ENCODE measurements around the gene ACTR3. TPM values are rescaled to one million over a fixed set of nuclear protein-coding genes. Genes with fewer than 3 reads are reported as not detected.

Gene ACTR3
- total RNA-seq, 1 experiment from 2014 or later = 169 TPM

GRCh38 chr2:113861740-113862139 lies 28.1 kb upstream of the ACTR3 start (continued):
- TF ChIP-seq, protein P1, sequence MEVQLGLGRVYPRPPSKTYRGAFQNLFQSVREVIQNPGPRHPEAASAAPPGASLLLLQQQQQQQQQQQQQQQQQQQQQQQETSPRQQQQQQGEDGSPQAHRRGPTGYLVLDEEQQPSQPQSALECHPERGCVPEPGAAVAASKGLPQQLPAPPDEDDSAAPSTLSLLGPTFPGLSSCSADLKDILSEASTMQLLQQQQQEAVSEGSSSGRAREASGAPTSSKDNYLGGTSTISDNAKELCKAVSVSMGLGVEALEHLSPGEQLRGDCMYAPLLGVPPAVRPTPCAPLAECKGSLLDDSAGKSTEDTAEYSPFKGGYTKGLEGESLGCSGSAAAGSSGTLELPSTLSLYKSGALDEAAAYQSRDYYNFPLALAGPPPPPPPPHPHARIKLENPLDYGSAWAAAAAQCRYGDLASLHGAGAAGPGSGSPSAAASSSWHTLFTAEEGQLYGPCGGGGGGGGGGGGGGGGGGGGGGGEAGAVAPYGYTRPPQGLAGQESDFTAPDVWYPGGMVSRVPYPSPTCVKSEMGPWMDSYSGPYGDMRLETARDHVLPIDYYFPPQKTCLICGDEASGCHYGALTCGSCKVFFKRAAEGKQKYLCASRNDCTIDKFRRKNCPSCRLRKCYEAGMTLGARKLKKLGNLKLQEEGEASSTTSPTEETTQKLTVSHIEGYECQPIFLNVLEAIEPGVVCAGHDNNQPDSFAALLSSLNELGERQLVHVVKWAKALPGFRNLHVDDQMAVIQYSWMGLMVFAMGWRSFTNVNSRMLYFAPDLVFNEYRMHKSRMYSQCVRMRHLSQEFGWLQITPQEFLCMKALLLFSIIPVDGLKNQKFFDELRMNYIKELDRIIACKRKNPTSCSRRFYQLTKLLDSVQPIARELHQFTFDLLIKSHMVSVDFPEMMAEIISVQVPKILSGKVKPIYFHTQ (CRISPR knock-in tag; IDR thresholded peaks at IDR 0.05) = no peak
- no peak for TF ChIP-seq NFE2L1 (CRISPR knock-in tag; IDR thresholded peaks at IDR 0.05)
- TF ChIP-seq, protein P2, sequence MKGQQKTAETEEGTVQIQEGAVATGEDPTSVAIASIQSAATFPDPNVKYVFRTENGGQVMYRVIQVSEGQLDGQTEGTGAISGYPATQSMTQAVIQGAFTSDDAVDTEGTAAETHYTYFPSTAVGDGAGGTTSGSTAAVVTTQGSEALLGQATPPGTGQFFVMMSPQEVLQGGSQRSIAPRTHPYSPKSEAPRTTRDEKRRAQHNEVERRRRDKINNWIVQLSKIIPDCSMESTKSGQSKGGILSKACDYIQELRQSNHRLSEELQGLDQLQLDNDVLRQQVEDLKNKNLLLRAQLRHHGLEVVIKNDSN (CRISPR knock-in tag; IDR thresholded peaks at IDR 0.05) = no peak
- TF ChIP-seq, protein P3, sequence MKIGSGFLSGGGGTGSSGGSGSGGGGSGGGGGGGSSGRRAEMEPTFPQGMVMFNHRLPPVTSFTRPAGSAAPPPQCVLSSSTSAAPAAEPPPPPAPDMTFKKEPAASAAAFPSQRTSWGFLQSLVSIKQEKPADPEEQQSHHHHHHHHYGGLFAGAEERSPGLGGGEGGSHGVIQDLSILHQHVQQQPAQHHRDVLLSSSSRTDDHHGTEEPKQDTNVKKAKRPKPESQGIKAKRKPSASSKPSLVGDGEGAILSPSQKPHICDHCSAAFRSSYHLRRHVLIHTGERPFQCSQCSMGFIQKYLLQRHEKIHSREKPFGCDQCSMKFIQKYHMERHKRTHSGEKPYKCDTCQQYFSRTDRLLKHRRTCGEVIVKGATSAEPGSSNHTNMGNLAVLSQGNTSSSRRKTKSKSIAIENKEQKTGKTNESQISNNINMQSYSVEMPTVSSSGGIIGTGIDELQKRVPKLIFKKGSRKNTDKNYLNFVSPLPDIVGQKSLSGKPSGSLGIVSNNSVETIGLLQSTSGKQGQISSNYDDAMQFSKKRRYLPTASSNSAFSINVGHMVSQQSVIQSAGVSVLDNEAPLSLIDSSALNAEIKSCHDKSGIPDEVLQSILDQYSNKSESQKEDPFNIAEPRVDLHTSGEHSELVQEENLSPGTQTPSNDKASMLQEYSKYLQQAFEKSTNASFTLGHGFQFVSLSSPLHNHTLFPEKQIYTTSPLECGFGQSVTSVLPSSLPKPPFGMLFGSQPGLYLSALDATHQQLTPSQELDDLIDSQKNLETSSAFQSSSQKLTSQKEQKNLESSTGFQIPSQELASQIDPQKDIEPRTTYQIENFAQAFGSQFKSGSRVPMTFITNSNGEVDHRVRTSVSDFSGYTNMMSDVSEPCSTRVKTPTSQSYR (CRISPR knock-in tag; IDR thresholded peaks at IDR 0.05) = no peak
- TF ChIP-seq MXD4 (CRISPR knock-in tag; IDR thresholded peaks at IDR 0.05; ENCODE audit: borderline replicate concordance) = no peak
- no peak for TF ChIP-seq ZNF232 (CRISPR knock-in tag; IDR thresholded peaks at IDR 0.05)
- TF ChIP-seq NFYB (CRISPR knock-in tag; conservative IDR thresholded peaks at IDR 0.05; ENCODE audit: low read depth) = no peak
- no peak for TF ChIP-seq FOXJ3 (CRISPR knock-in tag; IDR thresholded peaks at IDR 0.05; ENCODE audit: borderline replicate concordance)

GRCh38 chr2:113863144-113863543 lies 26.7 kb upstream of the ACTR3 start:
- CTCF ChIA-PET = no interaction called here
- no peak for DNase-seq (ENCODE audit: low spot score)
- POLR2A ChIA-PET = no interaction called here
- Mint-ChIP-seq H3K36me3 (no peaks in the 10 kb centered on the region), H3K27ac (no peak overlapping the region), H3K4me1 (0 out of 2 replicates have a peak, but pooled peaks cover 4% of the 10 kb centered on the region), H3K9me3 (no peaks in the 10 kb centered on the region), H3K27me3 (ENCODE audit: low read depth) (peaks cover 91% of the 10 kb centered on the region), H3K4me3 (no peak overlapping the region)
- no peak for ATAC-seq
- TF ChIP-seq, protein P4, sequence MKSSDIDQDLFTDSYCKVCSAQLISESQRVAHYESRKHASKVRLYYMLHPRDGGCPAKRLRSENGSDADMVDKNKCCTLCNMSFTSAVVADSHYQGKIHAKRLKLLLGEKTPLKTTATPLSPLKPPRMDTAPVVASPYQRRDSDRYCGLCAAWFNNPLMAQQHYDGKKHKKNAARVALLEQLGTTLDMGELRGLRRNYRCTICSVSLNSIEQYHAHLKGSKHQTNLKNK (CRISPR knock-in tag; IDR thresholded peaks at IDR 0.05) = no peak
- TF ChIP-seq HMGA2 (CRISPR knock-in tag; IDR thresholded peaks at IDR 0.05) (no peak), ZNF425 (CRISPR knock-in tag; conservative IDR thresholded peaks at IDR 0.05) (no peak), ZNF138 (CRISPR knock-in tag; conservative IDR thresholded peaks at IDR 0.05) (no peak), SMAD4 (CRISPR knock-in tag; IDR thresholded peaks at IDR 0.05) (no peak), JAZF1 (CRISPR knock-in tag; IDR thresholded peaks at IDR 0.05) (no peak), CTCF (IDR thresholded peaks at IDR 0.05) (no peak), JUN (CRISPR knock-in tag; IDR thresholded peaks at IDR 0.05) (no peak), TP53 (CRISPR knock-in tag; IDR thresholded peaks at IDR 0.05) (no peak), ESRRA (CRISPR knock-in tag; IDR thresholded peaks at IDR 0.05; ENCODE audit: borderline replicate concordance) (no peak), ATF2 (CRISPR knock-in tag; IDR thresholded peaks at IDR 0.05; ENCODE audit: borderline replicate concordance, low read depth) (no peak), ZNF423 (CRISPR knock-in tag; IDR thresholded peaks at IDR 0.05) (no peak), GTF2I (CRISPR knock-in tag; conservative IDR thresholded peaks at IDR 0.05) (no peak), ZNF121 (CRISPR knock-in tag; IDR thresholded peaks at IDR 0.05) (no peak), ZNF396 (CRISPR knock-in tag; IDR thresholded peaks at IDR 0.05; ENCODE audit: borderline replicate concordance) (no peak), SOX15 (CRISPR knock-in tag; IDR thresholded peaks at IDR 0.05) (no peak)
- TF ChIP-seq, protein P5, sequence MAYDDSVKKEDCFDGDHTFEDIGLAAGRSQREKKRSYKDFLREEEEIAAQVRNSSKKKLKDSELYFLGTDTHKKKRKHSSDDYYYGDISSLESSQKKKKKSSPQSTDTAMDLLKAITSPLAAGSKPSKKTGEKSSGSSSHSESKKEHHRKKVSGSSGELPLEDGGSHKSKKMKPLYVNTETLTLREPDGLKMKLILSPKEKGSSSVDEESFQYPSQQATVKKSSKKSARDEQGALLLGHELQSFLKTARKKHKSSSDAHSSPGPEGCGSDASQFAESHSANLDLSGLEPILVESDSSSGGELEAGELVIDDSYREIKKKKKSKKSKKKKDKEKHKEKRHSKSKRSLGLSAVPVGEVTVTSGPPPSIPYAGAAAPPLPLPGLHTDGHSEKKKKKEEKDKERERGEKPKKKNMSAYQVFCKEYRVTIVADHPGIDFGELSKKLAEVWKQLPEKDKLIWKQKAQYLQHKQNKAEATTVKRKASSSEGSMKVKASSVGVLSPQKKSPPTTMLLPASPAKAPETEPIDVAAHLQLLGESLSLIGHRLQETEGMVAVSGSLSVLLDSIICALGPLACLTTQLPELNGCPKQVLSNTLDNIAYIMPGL (CRISPR knock-in tag; IDR thresholded peaks at IDR 0.05) = no peak

Measured in WTC11 (cell line).